ENCODE data around the gene PITRM1.
A peak's percentile ranks its signal among the peaks of the same experiment; 100 is the strongest.

Gene PITRM1

GRCh38 chr10:3095373-3096139 is 77.0 kb downstream of the PITRM1 start:
- H3K4me1 ChIP-seq = peaks cover 3 to 58% (median 28%) of the 10 kb centered on the region in 4 donors
- H3K27me3 ChIP-seq = no peaks in the 10 kb centered on the region
- intact Hi-C loops (cut with DNase I; ENCODE audit: low total_unique reads) = no loop called here
- no peak for TF ChIP-seq CTCF (IDR thresholded peaks at IDR 0.05)
- DNase-seq = peak in 1 of 2 donors; percentile 63
- peak overlapping the region; percentile 18 to 29 for H3K4me3 ChIP-seq
- H3K9me3 ChIP-seq = no peaks in the 10 kb centered on the region
- H3K36me3 ChIP-seq = peaks cover 0 to 16% (median 5%) of the 10 kb centered on the region in 3 donors
- H3K27ac ChIP-seq = peak overlapping the region; percentile 72 to 81

GRCh38 chr10:3094609-3095036 is 78.0 kb downstream of the PITRM1 start:
- intact Hi-C loops (cut with DNase I; ENCODE audit: low total_unique reads) = no loop called here
- Histone ChIP-seq H3K36me3 (peaks cover 0 to 7% (median 3%) of the 10 kb centered on the region in 3 donors), H3K4me3 (peak overlapping the region; percentile 18 to 29), H3K27me3 (no peaks in the 10 kb centered on the region), H3K27ac (peak overlapping the region; percentile 72 to 81), H3K9me3 (no peaks in the 10 kb centered on the region), H3K4me1 (peaks cover 3 to 63% (median 34%) of the 10 kb centered on the region in 4 donors)
- no peak for TF ChIP-seq CTCF (IDR thresholded peaks at IDR 0.05)
- DNase-seq = no peak

GRCh38 chr10:3093996-3094395 is 78.6 kb downstream of the PITRM1 start:
- H3K4me1 ChIP-seq = peaks cover 3 to 63% (median 34%) of the 10 kb centered on the region in 4 donors
- intact Hi-C loops (cut with DNase I; ENCODE audit: low total_unique reads) = no loop called here
- peaks cover 0 to under 1% (median 0%) of the 10 kb centered on the region in 3 donors for H3K36me3 ChIP-seq
- no peaks in the 10 kb centered on the region for H3K27me3 ChIP-seq
- DNase-seq = no peak
- no peak for TF ChIP-seq CTCF (IDR thresholded peaks at IDR 0.05)
- H3K9me3 ChIP-seq = no peaks in the 10 kb centered on the region
- no peak overlapping the region for H3K4me3 ChIP-seq
- H3K27ac ChIP-seq = peak overlapping the region; percentile 72 to 81

- H3K27ac ChIP-seq = peak overlapping the region; percentile 62 to 69
These were observed 80.7 kb downstream of the PITRM1 start for GRCh38 chr10:3091921-3092320.

More at GRCh38 chr10:3091921-3092320, 80.7 kb downstream of the PITRM1 start:
- Histone ChIP-seq H3K9me3 (no peaks in the 10 kb centered on the region), H3K4me3 (no peak overlapping the region), H3K4me1 (peaks cover 3 to 58% (median 32%) of the 10 kb centered on the region in 4 donors), H3K27me3 (no peaks in the 10 kb centered on the region), H3K36me3 (no peaks in the 10 kb centered on the region)
- TF ChIP-seq CTCF (IDR thresholded peaks at IDR 0.05) = no peak
- DNase-seq = no peak
- intact Hi-C loops (cut with DNase I; ENCODE audit: low total_unique reads) = no loop called here
